Choroid plexus epithelial cell (primary cell): ENCODE results near the gene TCEA2.

Experiments used
- DNase-seq: peaks from one replicate; pipeline ENCODE4 v3.0.0-alpha.2; 2010; ENCODE audit warnings: low read depth
- H3K4me3 ChIP-seq: 2 replicates; pipeline ENCODE4 v1.5.1; 2011; ENCODE audit warnings: low read depth, mild to moderate bottlenecking, control low read depth, low read length, moderate library complexity
- CTCF ChIP-seq: conservative IDR thresholded peaks from 2 replicates; pipeline ENCODE4 v1.5.1; 2011; ENCODE audit warnings: low read depth, mild to moderate bottlenecking, control low read depth, inconsistent platforms, low read length, moderate library complexity

TCEA2 gene

GRCh38 chr20:64031822-64032314 lies 31.1 kb upstream of the TCEA2 start:
- DNase-seq = no peak
- no peak overlapping the region for H3K4me3 ChIP-seq
- TF ChIP-seq CTCF = no peak

- DNase-seq = no peak
- H3K4me3 ChIP-seq = no peak overlapping the region
- no peak for TF ChIP-seq CTCF
Measured at GRCh38 chr20:64032706-64033624, 30.0 kb upstream of the TCEA2 start.

GRCh38 chr20:64033981-64034493 lies 29.0 kb upstream of the TCEA2 start:
- H3K4me3 ChIP-seq = no peak overlapping the region
- no peak for DNase-seq
- TF ChIP-seq CTCF = no peak

- H3K4me3 ChIP-seq = no peak overlapping the region
Measured at GRCh38 chr20:64035066-64035932, 27.7 kb upstream of the TCEA2 start.

GRCh38 chr20:64035933-64036345 lies 27.1 kb upstream of the TCEA2 start, which contains the start of gene C20orf204:
C20orf204 (plus strand) TSS chr20:64036182; CDS start chr20:64036324, 142 bp downstream.
- H3K4me3 ChIP-seq = no peak within 1 kb of the TSS
- TF ChIP-seq CTCF = no peak
- DNase-seq = no peak

More at GRCh38 chr20:64035066-64035932, 27.7 kb upstream of the TCEA2 start:
- TF ChIP-seq CTCF = no peak
- no peak for DNase-seq

- DNase-seq = no peak
- no peak for TF ChIP-seq CTCF
Measured at GRCh38 chr20:64036346-64037198, 26.4 kb upstream of the TCEA2 start.

More at GRCh38 chr20:64036346-64037198, 26.4 kb upstream of the TCEA2 start:
- H3K4me3 ChIP-seq = no peak overlapping the region
